HEK293 (cell line): ENCODE measurements around the gene NEK9.

Experiments used
- CTCF ChIA-PET: fragments of 350-600 bp; formaldehyde crosslinking; extraction: SDS; loops from one replicate; lab custom pipeline; 2021; ENCODE audit warnings: antibody characterized with exemption; lab: Yijun Ruan, JAX
- POLR2A ChIA-PET: fragments of 300-600 bp; formaldehyde crosslinking; extraction: SDS; loops from one replicate; lab custom pipeline; 2020; ENCODE audit warnings: antibody characterized with exemption, inconsistent platforms; lab: Yijun Ruan, JAX
- H3K27ac ChIP-seq: fragments of 200-500 bp; sonication (Bioruptor generic); 2 replicates; pipeline ENCODE4 v1.5.1; 2014; ENCODE audit warnings: low read depth, low read length, control low read depth, inconsistent platforms; ENCODE audit errors: extremely low read depth
- H3K36me3 ChIP-seq, 2 experiments: fragments of 200-500 bp in 1 of 2; sonication (Bioruptor generic) in 1 of 2; 1 replicate in 1 of 2; 2 replicates in 1 of 2; pipeline ENCODE4 v1.5.1; 2014 to 2017; ENCODE audit warnings: inconsistent platforms in 2 of 2, low read length in 2 of 2; ENCODE audit not compliant: control insufficient read depth in 2 of 2, insufficient read depth in 1 of 2
- H3K4me1 ChIP-seq: fragments of 200-500 bp; sonication (Bioruptor generic); 2 replicates; pipeline ENCODE4 v1.5.1; 2014; ENCODE audit warnings: mild to moderate bottlenecking, low read length, inconsistent platforms; ENCODE audit not compliant: control insufficient read depth, insufficient read depth
- H3K4me3 ChIP-seq: 2 replicates; pipeline ENCODE4 v1.5.1; 2011; ENCODE audit warnings: low read depth, mild to moderate bottlenecking, control low read depth, low read length, moderate library complexity
- H3K9me3 ChIP-seq: fragments of 200-500 bp; sonication (Bioruptor generic); 2 replicates; pipeline ENCODE4 v1.5.1; 2014; ENCODE audit warnings: low read depth, low read length, inconsistent platforms; ENCODE audit not compliant: control insufficient read depth, insufficient read depth
- FEZF1 ChIP-seq: fragments of 450-650 bp; formaldehyde crosslinking; IDR thresholded peaks from 2 replicates; pipeline ENCODE4 v1.5.1; 2016; ENCODE audit warnings: missing biosample characterization, missing genetic modification characterization
- MYNN ChIP-seq: fragments of 450-650 bp; formaldehyde crosslinking; IDR thresholded peaks from 2 replicates; pipeline ENCODE4 v1.5.1; 2016; ENCODE audit warnings: missing biosample characterization, missing genetic modification characterization, borderline replicate concordance
- PRDM1 ChIP-seq: fragments of 450-650 bp; formaldehyde crosslinking; IDR thresholded peaks from 2 replicates; pipeline ENCODE4; 2016; ENCODE audit warnings: missing biosample characterization, missing genetic modification characterization
- SCRT2 ChIP-seq: fragments of 450-650 bp; formaldehyde crosslinking; IDR thresholded peaks from 2 replicates; pipeline ENCODE4 v1.5.1; 2016; ENCODE audit warnings: missing biosample characterization, missing genetic modification characterization
- ZBTB17 ChIP-seq: fragments of 450-650 bp; formaldehyde crosslinking; IDR thresholded peaks from 2 replicates; pipeline ENCODE4 v1.5.1; 2016; ENCODE audit warnings: missing biosample characterization, missing genetic modification characterization
- ZFHX2 ChIP-seq: fragments of 450-650 bp; formaldehyde crosslinking; conservative IDR thresholded peaks from 2 replicates; pipeline ENCODE4 v1.5.1; 2016; ENCODE audit warnings: missing biosample characterization, missing genetic modification characterization
- ZNF138 ChIP-seq: fragments of 450-650 bp; formaldehyde crosslinking; IDR thresholded peaks from 2 replicates; pipeline ENCODE4 v1.5.1; 2016; ENCODE audit warnings: missing biosample characterization, missing genetic modification characterization, borderline replicate concordance
- ZNF16 ChIP-seq: fragments of 450-650 bp; formaldehyde crosslinking; IDR thresholded peaks from 2 replicates; pipeline ENCODE4 v1.5.1; 2016; ENCODE audit warnings: low read depth, missing biosample characterization, missing genetic modification characterization
- ZNF2 ChIP-seq: fragments of 450-650 bp; formaldehyde crosslinking; IDR thresholded peaks from 2 replicates; pipeline ENCODE4 v1.5.1; 2016; ENCODE audit warnings: missing biosample characterization, missing genetic modification characterization
- ZNF211 ChIP-seq: fragments of 450-650 bp; formaldehyde crosslinking; IDR thresholded peaks from 2 replicates; pipeline ENCODE4 v1.5.1; 2016; ENCODE audit warnings: low read depth, missing biosample characterization, missing genetic modification characterization
- ZNF221 ChIP-seq: fragments of 450-650 bp; formaldehyde crosslinking; IDR thresholded peaks from 2 replicates; pipeline ENCODE4 v1.5.1; 2017; ENCODE audit warnings: missing biosample characterization, missing genetic modification characterization, borderline replicate concordance
- ZNF324 ChIP-seq: fragments of 450-650 bp; formaldehyde crosslinking; IDR thresholded peaks from 2 replicates; pipeline ENCODE4 v1.5.1; 2016; ENCODE audit warnings: missing biosample characterization, missing genetic modification characterization
- ZNF335 ChIP-seq: fragments of 450-650 bp; formaldehyde crosslinking; conservative IDR thresholded peaks from 2 replicates; pipeline ENCODE4 v1.5.1; 2016; ENCODE audit warnings: missing biosample characterization, missing genetic modification characterization
- ZNF433 ChIP-seq: fragments of 450-650 bp; formaldehyde crosslinking; IDR thresholded peaks from 2 replicates; pipeline ENCODE4 v1.5.1; 2016; ENCODE audit warnings: missing biosample characterization, missing genetic modification characterization, low read depth
- ZNF449 ChIP-seq: fragments of 450-650 bp; formaldehyde crosslinking; IDR thresholded peaks from 2 replicates; pipeline ENCODE4 v1.5.1; 2017; ENCODE audit warnings: missing biosample characterization, mild to moderate bottlenecking, missing genetic modification characterization, moderate library complexity
- ZNF555 ChIP-seq: fragments of 450-650 bp; formaldehyde crosslinking; conservative IDR thresholded peaks from 2 replicates; pipeline ENCODE4 v1.5.1; 2017; ENCODE audit warnings: missing biosample characterization, mild to moderate bottlenecking, missing genetic modification characterization, inconsistent platforms
- ZNF600 ChIP-seq: fragments of 450-650 bp; formaldehyde crosslinking; IDR thresholded peaks from 2 replicates; pipeline ENCODE4 v1.5.1; 2016; ENCODE audit warnings: missing biosample characterization, missing genetic modification characterization
- ZNF626 ChIP-seq: fragments of 450-650 bp; sonication (Bioruptor Pico); formaldehyde crosslinking; IDR thresholded peaks from 2 replicates; pipeline ENCODE4 v1.5.1; 2018; ENCODE audit warnings: missing biosample characterization, missing genetic modification characterization, inconsistent platforms
- ZNF629 ChIP-seq: fragments of 450-650 bp; formaldehyde crosslinking; IDR thresholded peaks from 2 replicates; pipeline ENCODE4 v1.5.1; 2017; ENCODE audit warnings: missing biosample characterization, missing genetic modification characterization
- ZNF707 ChIP-seq: fragments of 450-650 bp; formaldehyde crosslinking; IDR thresholded peaks from 2 replicates; pipeline ENCODE4 v1.5.1; 2016; ENCODE audit warnings: missing biosample characterization, missing genetic modification characterization
- ZNF777 ChIP-seq: fragments of 450-650 bp; formaldehyde crosslinking; IDR thresholded peaks from 2 replicates; pipeline ENCODE4 v1.5.1; 2017; ENCODE audit warnings: missing biosample characterization, missing genetic modification characterization, borderline replicate concordance
- TF ChIP-seq, protein P1 (sequence below): fragments of 450-650 bp; formaldehyde crosslinking; IDR thresholded peaks from 2 replicates; pipeline ENCODE4 v1.5.1; 2017; ENCODE audit warnings: missing biosample characterization, missing genetic modification characterization
- TF ChIP-seq, protein P2 (sequence below): fragments of 450-650 bp; formaldehyde crosslinking; IDR thresholded peaks from 2 replicates; pipeline ENCODE4 v1.5.1; 2016; ENCODE audit warnings: missing biosample characterization, missing genetic modification characterization

Gene NEK9

DNA sequence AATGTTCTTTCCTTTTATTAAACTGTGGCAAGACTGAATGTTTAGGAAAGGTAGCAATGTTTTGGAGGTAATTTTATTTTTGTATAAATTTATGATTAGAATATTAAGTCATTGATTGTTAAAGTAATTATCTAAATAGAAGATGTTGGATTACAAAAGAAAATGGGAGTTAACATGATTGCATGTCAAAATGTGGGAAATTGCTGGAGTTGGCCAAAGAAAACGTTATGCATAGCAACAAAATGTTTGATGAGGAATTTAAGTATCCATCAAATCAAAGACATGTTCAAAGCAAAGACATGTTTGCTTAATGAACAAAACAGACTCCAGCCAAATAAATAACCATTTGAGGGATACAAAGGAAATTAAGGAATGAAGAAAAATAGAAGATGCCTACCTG, 72.4 kb downstream of the NEK9 start:
- CTCF ChIA-PET: no interaction called here
- TF ChIP-seq ZNF555 (no peak), ZNF16 (tag by site-specific recombination) (no peak), ZNF707 (tag by site-specific recombination) (no peak), ZNF626 (tag by site-specific recombination) (no peak), ZNF221 (tag by site-specific recombination) (no peak), ZNF777 (tag by site-specific recombination) (no peak), ZNF449 (tag by site-specific recombination) (no peak), ZNF138 (tag by site-specific recombination) (no peak), ZNF433 (no peak), SCRT2 (tag by site-specific recombination) (no peak), MYNN (tag by site-specific recombination) (no peak)
- TF ChIP-seq, protein P1, sequence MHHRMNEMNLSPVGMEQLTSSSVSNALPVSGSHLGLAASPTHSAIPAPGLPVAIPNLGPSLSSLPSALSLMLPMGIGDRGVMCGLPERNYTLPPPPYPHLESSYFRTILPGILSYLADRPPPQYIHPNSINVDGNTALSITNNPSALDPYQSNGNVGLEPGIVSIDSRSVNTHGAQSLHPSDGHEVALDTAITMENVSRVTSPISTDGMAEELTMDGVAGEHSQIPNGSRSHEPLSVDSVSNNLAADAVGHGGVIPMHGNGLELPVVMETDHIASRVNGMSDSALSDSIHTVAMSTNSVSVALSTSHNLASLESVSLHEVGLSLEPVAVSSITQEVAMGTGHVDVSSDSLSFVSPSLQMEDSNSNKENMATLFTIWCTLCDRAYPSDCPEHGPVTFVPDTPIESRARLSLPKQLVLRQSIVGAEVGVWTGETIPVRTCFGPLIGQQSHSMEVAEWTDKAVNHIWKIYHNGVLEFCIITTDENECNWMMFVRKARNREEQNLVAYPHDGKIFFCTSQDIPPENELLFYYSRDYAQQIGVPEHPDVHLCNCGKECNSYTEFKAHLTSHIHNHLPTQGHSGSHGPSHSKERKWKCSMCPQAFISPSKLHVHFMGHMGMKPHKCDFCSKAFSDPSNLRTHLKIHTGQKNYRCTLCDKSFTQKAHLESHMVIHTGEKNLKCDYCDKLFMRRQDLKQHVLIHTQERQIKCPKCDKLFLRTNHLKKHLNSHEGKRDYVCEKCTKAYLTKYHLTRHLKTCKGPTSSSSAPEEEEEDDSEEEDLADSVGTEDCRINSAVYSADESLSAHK (tag by site-specific recombination): no peak
- Histone ChIP-seq H3K27ac (no peak overlapping the region), H3K9me3 (no peaks in the 10 kb centered on the region), H3K36me3 (peaks cover 0 to 10% of the 10 kb centered on the region in 2 experiments; a peak in 2 of 3 replicates), H3K4me1 (no peaks in the 10 kb centered on the region), H3K4me3 (no peak overlapping the region)
- POLR2A ChIA-PET: interaction anchor here (0.7 kb wide), 1 partner anchor 31 kb away, joined by 3 read pairs; no protein-coding TSS in a partner anchor

DNA sequence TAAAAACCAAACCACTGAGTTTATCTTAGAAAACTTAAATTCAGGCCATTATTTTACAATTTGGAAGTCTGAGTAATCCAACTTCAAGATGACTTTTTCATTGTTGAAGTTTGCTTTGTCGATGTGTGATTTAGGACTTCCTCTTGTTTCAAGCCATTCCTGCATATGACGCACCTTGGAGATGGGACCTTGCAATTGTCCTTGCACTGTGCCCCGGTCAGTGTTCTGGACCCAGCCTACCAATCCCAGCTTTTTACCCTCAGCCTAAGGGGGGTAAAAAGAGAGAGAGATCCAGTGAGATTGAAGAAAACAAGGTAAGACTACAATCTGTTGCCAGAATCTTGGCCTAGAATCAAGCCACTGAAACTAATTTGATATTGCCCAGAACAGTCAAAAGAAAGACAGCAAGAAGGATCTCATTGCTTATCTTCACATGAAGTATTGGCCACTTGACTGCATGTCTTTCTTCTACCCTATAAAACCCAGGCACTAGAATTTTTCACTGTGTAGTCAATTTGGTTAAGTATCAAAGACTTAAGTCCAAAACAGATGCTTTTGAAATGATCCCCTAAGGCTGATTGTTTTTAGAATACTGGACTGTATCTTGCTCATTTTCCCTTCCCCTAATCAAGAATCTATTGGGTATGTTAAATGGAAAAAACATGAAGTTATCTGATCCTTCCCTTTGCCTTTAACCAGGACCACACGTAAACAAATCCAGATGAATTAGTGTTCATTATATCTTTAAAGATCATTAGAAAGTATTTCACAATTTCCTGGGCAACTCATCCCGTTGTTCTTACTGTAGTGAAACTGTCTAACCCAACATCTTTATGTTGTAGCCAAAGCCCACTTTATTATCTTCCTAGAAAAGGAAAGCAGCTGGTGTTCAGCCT, 73.2 kb downstream of the NEK9 start:
- Histone ChIP-seq H3K36me3 (peaks cover 0 to 14% of the 10 kb centered on the region in 2 experiments; a peak in 2 of 3 replicates), H3K27ac (no peak overlapping the region), H3K9me3 (no peaks in the 10 kb centered on the region), H3K4me1 (no peaks in the 10 kb centered on the region), H3K4me3 (no peak overlapping the region)
- ChIA-PET CTCF (interaction anchor here (0.5 to 0.6 kb wide), 2 partner anchors 29 to 34 kb away, joined by 3 read pairs; no protein-coding TSS in a partner anchor), POLR2A (interaction anchor here (1.0 kb wide), 1 partner anchor 16 kb away, joined by 3 read pairs; the partner anchor contains the start of gene ZC2HC1C)
- TF ChIP-seq ZNF555 (no peak), FEZF1 (peak; percentile 54; the same call in 1 of the 2 replicates)

DNA sequence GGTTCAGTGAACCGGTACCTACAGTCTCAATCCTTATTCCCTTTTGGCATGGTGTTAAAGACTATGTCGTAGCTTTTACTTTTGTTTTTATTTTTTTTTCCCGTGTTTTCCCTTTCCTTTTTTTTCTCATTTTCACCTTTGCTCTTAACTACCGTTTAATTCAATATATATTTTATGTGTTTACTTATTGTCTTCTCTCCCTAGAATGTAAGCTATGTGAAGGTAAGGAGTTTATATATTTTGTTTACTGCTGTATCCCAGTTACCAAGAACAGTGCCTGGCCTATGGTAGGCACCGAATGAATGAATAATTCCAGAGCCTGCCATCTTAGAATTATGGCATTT, 75.3 kb downstream of the NEK9 start:
- no peak overlapping the region; the same call in 1 of the 2 replicates for H3K27ac ChIP-seq
- CTCF ChIA-PET: interaction anchor here (1.2 kb wide), 1 partner anchor 12 kb away, joined by 3 read pairs; no protein-coding TSS in a partner anchor
- no peaks in the 10 kb centered on the region for H3K9me3 ChIP-seq
- POLR2A ChIA-PET: interaction anchor here (1.1 kb wide), 2 partner anchors 12 to 18 kb away, joined by 3 to 4 read pairs; partner anchors contain the start of genes ACYP1 and ZC2HC1C
- H3K4me3 ChIP-seq: no peak overlapping the region; the same call in 1 of the 2 replicates
- TF ChIP-seq ZNF600 (tag by site-specific recombination) (peak; percentile 56; the same call in 1 of the 2 replicates), ZNF324 (0 out of 2 replicates have a peak, but pooled peaks have one; percentile 13), ZNF211 (tag by site-specific recombination) (no peak), PRDM1 (tag by site-specific recombination) (peak; percentile 96), ZNF2 (tag by site-specific recombination) (no peak), ZFHX2 (tag by site-specific recombination) (no peak), ZNF335 (tag by site-specific recombination) (peak; percentile 9), ZBTB17 (tag by site-specific recombination) (peak; percentile 36; the same call in 1 of the 2 replicates), ZNF629 (no peak)
- TF ChIP-seq, protein P2, sequence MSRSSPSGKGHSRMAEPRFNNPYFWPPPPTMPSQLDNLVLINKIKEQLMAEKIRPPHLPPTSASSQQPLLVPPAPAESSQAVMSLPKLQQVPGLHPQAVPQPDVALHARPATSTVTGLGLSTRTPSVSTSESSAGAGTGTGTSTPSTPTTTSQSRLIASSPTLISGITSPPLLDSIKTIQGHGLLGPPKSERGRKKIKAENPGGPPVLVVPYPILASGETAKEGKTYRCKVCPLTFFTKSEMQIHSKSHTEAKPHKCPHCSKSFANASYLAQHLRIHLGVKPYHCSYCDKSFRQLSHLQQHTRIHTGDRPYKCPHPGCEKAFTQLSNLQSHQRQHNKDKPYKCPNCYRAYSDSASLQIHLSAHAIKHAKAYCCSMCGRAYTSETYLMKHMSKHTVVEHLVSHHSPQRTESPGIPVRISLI (tag by site-specific recombination): peak; percentile 56; the same call in 1 of the 2 replicates
- no peaks in the 10 kb centered on the region for H3K4me1 ChIP-seq
- H3K36me3 ChIP-seq: peaks cover 0 to 14% of the 10 kb centered on the region in 2 experiments; a peak in 2 of 3 replicates
